MCF 10A (cell line): ENCODE data around the gene PDE4D. TPM values are rescaled to one million over a fixed set of nuclear protein-coding genes. Genes with fewer than 3 reads are reported as not detected.

Experiments used
- BruUV-seq: library from RNA; stranded (reverse); fragments of 400-500 nt; replicated peaks from 2 replicates; lab custom pipeline; 2021; lab: Mats Ljungman, UMichigan
- CTCF ChIA-PET: fragments of 300-600 bp; sonication (Branson Sonifier 250); formaldehyde crosslinking; extraction: SDS; loops from one replicate; lab custom pipeline; 2021; ENCODE audit warnings: antibody characterized with exemption, inconsistent platforms; lab: Yijun Ruan, JAX
- POLR2A ChIA-PET: fragments of 300-600, 350-650 bp; sonication (Branson Sonifier 250); formaldehyde crosslinking; extraction: SDS; loops from one replicate; lab custom pipeline; 2020; ENCODE audit warnings: antibody characterized with exemption, inconsistent platforms; lab: Yijun Ruan, JAX
- DNase-seq: peaks from one replicate; pipeline ENCODE4 v3.0.0-alpha.2; 2018; ENCODE audit not compliant: unreplicated experiment
- H3K27ac Mint-ChIP-seq: one replicate; pipeline ENCODE4 v1.8.0; 2022; ENCODE audit warnings: mild to moderate bottlenecking, low read depth, mixed read lengths; ENCODE audit not compliant: unreplicated experiment
- H3K27me3 Mint-ChIP-seq: one replicate; pipeline ENCODE4 v1.8.0; 2022; ENCODE audit warnings: mixed read lengths; ENCODE audit not compliant: insufficient read depth, unreplicated experiment
- H3K36me3 Mint-ChIP-seq: one replicate; pipeline ENCODE4 v1.8.0; 2022; ENCODE audit warnings: mild to moderate bottlenecking, moderate library complexity, mixed read lengths; ENCODE audit not compliant: insufficient read depth, unreplicated experiment
- H3K4me1 Mint-ChIP-seq: one replicate; pipeline ENCODE4 v1.8.0; 2022; ENCODE audit warnings: mixed read lengths; ENCODE audit not compliant: insufficient read depth, unreplicated experiment
- H3K4me3 Mint-ChIP-seq: one replicate; pipeline ENCODE4 v1.8.0; 2022; ENCODE audit warnings: mild to moderate bottlenecking, moderate library complexity, mixed read lengths; ENCODE audit not compliant: unreplicated experiment
- H3K9me3 Mint-ChIP-seq: one replicate; pipeline ENCODE4 v1.8.0; 2022; ENCODE audit warnings: mixed read lengths; ENCODE audit not compliant: unreplicated experiment
- CTCF ChIP-seq: fragments of 200-600 bp; IDR thresholded peaks from one replicate; pipeline ENCODE4 v1.8.0; 2022; ENCODE audit warnings: antibody characterized with exemption, mild to moderate bottlenecking; ENCODE audit not compliant: unreplicated experiment
- intact Hi-C: fragments of 100-400 bp; cut with micrococcal nuclease; formaldehyde crosslinking; loops from 2 replicates; pipeline ENCODE4 v1.14.1; 2022
- total RNA-seq: library from RNA; stranded (reverse); gene quantifications from 2 replicates; pipeline ENCODE4 v1.2.3, GENCODE V29; 2022

PDE4D gene
- total RNA-seq, 1 experiment from 2014 or later = 85.0 TPM

- intact Hi-C loops = loop anchor here (1.0 kb wide), 2 partner anchors 116 to 121 kb away; no protein-coding TSS in a partner anchor
- peak; percentile 44 for TF ChIP-seq CTCF
- H3K27ac Mint-ChIP-seq = no peak overlapping the region
- peaks cover 8% of the 10 kb centered on the region for H3K9me3 Mint-ChIP-seq
- DNase-seq = peak; percentile 17
- BruUV-seq = no TSS peak
- ChIA-PET POLR2A (interaction anchor here (0.9 to 1.3 kb wide), 4 partner anchors 27 to 121 kb away, joined by 3 read pairs; no protein-coding TSS in a partner anchor), CTCF (interaction anchor here (0.6 to 11.1 kb wide), 17 partner anchors 11 to 519 kb away, joined by 3 to 149 read pairs (median 5); no protein-coding TSS in a partner anchor)
- peaks cover 17% of the 10 kb centered on the region for H3K4me1 Mint-ChIP-seq
- no peak overlapping the region for H3K4me3 Mint-ChIP-seq
- H3K27me3 Mint-ChIP-seq = no peaks in the 10 kb centered on the region
- H3K36me3 Mint-ChIP-seq = peaks cover 10% of the 10 kb centered on the region
Observed at GRCh38 chr5:59007460-59008063, 886.0 kb downstream of the PDE4D start.

DNA sequence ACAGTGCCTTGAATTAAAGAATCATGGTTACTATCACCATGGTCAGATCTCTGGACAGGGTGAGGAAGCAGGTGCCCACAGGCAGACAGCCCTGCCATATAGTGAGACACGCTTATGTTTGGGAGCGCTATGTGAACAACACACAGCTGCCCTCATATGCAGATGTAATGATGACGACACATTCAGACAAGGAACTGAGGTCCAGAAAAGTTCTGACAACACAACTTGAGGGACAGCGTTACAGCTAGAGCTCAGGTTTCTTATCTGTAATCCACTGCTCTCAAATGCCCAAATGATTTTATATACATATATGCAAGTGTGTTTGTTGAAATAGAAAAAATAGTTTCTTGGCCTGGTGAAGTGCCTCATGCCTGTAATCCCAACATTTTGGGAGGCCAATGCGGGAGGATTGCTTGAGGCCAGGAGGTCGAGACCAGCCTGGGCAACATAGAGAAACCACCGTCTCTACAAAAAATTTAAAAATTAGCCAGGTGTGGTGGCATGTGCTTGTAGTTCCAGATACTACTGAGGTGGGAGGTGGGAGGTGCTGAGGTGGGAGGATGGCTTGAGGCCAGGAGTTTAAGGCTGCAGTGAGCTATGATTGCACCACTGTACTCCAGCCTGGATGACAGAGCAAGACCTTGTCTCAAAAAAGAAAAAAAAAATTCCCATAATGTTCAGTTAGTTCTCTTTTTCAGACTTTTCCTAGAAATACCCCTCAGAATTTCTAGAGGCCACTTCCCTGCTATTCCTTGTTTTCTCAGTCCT lies 887.4 kb downstream of the PDE4D start:
- Mint-ChIP-seq H3K4me1 (peaks cover 30% of the 10 kb centered on the region), H3K36me3 (peaks cover 8% of the 10 kb centered on the region), H3K27me3 (no peaks in the 10 kb centered on the region), H3K27ac (no peak overlapping the region), H3K4me3 (no peak overlapping the region), H3K9me3 (peaks cover 2% of the 10 kb centered on the region)
- no peak for DNase-seq
- intact Hi-C loops = no loop called here
- CTCF ChIA-PET = interaction anchor here (0.6 to 11.1 kb wide), 18 partner anchors 8 to 521 kb away, joined by 3 to 149 read pairs (median 4); no protein-coding TSS in a partner anchor
- POLR2A ChIA-PET = interaction anchor here (0.9 to 1.1 kb wide), 3 partner anchors 9 to 119 kb away, joined by 3 to 4 read pairs (median 3); no protein-coding TSS in a partner anchor
- no peak for TF ChIP-seq CTCF
- BruUV-seq = no TSS peak

- no peaks in the 10 kb centered on the region for H3K9me3 Mint-ChIP-seq
- DNase-seq = no peak
- peaks cover 8% of the 10 kb centered on the region for H3K36me3 Mint-ChIP-seq
- no TSS peak for BruUV-seq
- peak overlapping the region; percentile 37 for H3K27ac Mint-ChIP-seq
- no peaks in the 10 kb centered on the region for H3K27me3 Mint-ChIP-seq
- TF ChIP-seq CTCF = no peak
- intact Hi-C loops = no loop called here
- ChIA-PET CTCF (interaction anchor here (0.7 to 11.1 kb wide), 8 partner anchors 8 to 1354 kb away, joined by 3 to 149 read pairs (median 4); no protein-coding TSS in a partner anchor), POLR2A (no interaction called here)
- peaks cover 30% of the 10 kb centered on the region for H3K4me1 Mint-ChIP-seq
- no peak overlapping the region for H3K4me3 Mint-ChIP-seq
Observed at GRCh38 chr5:59003641-59004040, 889.9 kb downstream of the PDE4D start.

DNA sequence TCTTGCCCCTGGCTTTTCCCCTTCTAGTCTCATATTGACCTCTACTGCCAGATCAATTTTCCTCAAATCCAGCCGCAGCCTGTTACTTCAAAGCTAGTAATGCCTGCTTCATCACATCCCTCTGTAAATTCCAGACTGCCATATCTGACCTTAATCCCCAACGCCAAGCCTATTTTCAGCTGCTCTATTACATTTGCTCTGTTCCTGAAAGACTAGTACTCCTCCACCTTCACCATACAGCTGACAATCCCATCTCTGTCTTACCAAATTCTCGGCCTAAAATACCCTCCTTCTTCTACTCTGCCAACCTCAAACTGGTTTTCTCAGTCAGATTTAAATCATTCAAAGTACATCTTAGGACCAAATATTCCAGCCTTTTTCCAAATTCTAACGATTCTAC lies 890.4 kb downstream of the PDE4D start:
- no peak for DNase-seq
- BruUV-seq = no TSS peak
- Mint-ChIP-seq H3K27me3 (no peaks in the 10 kb centered on the region), H3K4me1 (peaks cover 30% of the 10 kb centered on the region), H3K4me3 (no peak overlapping the region), H3K9me3 (no peaks in the 10 kb centered on the region), H3K36me3 (peaks cover 8% of the 10 kb centered on the region), H3K27ac (peak overlapping the region; percentile 37)
- TF ChIP-seq CTCF = no peak
- POLR2A ChIA-PET = no interaction called here
- intact Hi-C loops = no loop called here
- CTCF ChIA-PET = interaction anchor here (0.6 to 11.1 kb wide), 8 partner anchors 8 to 171 kb away, joined by 3 to 149 read pairs (median 4); no protein-coding TSS in a partner anchor
